HG02759 (cell line): ENCODE data around the gene KRT84.

Source experiments
- ATAC-seq: cut with Tn5 transposase; IDR thresholded peaks from one replicate; pipeline ENCODE4 v1.9.1; 2021; ENCODE audit warnings: mild to moderate bottlenecking, moderate library complexity; ENCODE audit not compliant: unreplicated experiment

Gene KRT84

GRCh38 chr12:52389313-52390207 lies 4.1 kb upstream of the KRT84 start:
- no peak for ATAC-seq

- no peak for ATAC-seq
Observed at GRCh38 chr12:52387859-52388258, 2.4 kb upstream of the KRT84 start.

GRCh38 chr12:52383331-52383730 lies 2.1 kb downstream of the KRT84 start:
- no peak for ATAC-seq

- ATAC-seq = no peak
Observed at GRCh38 chr12:52382854-52383253, 2.6 kb downstream of the KRT84 start.

DNA sequence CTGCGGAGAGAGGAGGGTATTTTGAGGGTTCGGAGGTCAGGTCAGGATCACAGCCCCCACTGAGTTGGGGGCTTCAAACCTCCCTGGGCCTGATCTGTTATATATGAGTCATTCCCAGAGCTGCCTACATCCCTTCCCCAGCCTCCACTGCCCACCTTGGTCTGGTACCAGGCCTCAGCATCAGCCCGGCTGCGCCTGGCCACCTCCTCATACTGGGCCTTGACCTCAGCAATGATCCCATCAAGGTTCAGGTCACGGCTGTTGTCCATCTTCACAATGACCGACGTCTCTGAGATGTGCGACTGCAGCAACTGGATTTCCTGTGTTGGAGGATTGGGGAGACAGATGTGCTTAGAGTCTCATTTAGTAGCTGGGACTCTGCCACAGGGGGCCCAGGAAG lies 4.2 kb downstream of the KRT84 start:
- ATAC-seq = no peak

DNA sequence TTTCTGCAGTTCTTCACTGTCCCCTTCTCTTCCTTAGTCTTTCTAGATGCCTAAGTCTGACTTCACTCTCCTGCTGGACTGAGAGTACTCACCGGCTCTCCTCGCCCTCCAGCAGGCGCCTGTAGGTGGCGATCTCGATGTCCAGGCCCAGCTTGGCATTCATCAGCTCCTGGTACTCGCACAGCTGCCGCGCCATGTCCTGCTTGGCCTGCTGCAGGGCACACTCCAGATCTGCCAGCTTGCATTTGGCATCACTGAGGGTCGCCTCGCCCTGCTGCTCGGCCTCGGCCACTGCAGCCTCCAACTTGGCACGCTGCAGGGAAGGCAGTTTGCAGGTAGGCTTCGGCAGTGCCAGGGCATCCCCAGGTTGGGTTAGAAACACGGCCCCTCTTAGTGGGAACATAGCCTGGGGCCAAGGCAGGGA lies 5.2 kb downstream of the KRT84 start:
- ATAC-seq = no peak

- no peak for ATAC-seq
Observed at GRCh38 chr12:52379536-52379935, 5.9 kb downstream of the KRT84 start.

GRCh38 chr12:52378091-52378490 lies 7.4 kb downstream of the KRT84 start:
- ATAC-seq = no peak

DNA sequence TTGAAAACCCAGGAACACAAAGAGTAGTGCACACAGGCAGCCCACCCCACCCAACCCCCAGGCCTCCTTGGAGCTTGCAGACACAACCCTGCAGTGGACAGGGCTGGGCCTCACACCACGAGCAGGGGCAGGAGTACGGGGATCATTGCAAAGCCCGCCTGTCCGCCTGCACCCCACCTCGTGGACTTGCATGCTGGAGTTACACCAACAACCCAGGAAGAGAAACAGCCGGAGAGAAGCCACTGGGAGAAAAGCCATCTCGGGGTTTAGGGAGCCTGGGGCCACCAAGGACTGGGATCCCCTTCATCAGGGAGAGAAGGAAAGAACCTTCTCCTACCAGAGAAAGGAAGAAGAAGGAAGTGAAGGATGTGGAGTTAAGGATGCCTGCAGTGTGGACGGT lies 8.2 kb downstream of the KRT84 start:
- no peak for ATAC-seq

- no peak for ATAC-seq
Observed at GRCh38 chr12:52372216-52373154, 13.0 kb downstream of the KRT84 start.

DNA sequence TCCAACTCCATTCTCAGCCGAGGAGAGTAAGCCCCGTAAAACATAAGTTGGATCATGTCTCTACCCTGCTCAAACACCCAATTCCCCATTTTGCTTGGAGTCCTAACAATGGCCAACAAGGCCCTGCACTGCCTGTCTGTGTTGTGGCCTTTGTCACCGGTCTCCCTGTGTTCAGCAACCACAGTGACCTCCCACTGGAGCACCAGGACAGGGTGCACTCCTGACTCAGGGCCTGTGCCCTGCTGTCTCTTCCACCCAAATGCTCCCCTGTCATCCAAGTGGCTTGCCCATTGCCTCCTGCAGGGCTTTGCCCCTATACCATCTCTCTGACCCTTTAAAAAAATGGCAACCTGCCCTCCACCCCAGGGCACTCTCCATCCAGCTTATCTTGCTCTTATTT lies 13.7 kb downstream of the KRT84 start:
- no peak for ATAC-seq

DNA sequence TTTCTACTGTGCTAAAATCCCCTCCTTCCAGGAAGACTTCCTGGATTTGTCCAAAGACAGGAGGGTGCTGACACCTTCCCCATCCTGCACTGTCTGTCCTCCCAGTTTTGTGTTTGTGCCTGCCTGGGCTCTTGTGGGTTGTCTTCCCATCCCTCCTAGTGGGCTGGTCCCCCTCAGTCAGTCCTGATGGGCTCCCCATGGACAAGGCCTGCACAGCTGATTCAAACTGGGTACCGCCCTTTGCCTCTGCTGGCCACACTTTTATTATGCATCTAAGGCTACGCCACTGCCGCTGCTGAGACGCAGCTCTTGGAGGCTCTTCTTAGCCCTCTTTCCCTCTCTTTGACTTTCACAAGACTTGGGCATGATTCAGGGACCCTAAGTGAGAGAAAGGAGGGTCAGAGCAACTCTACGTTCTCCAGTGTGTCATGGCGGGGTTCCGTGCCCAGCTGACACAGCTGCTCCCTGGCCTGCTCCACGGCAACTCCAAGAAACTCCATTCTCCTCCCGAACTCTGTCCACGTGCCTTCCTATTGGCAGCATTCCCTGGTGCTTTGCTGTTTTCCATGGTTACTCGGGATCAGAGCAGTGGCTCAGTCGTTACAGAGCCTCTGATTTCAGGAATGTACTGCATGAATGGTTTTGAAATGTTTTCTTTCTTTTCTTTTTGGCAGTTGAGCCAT lies 14.4 kb downstream of the KRT84 start:
- ATAC-seq = no peak

DNA sequence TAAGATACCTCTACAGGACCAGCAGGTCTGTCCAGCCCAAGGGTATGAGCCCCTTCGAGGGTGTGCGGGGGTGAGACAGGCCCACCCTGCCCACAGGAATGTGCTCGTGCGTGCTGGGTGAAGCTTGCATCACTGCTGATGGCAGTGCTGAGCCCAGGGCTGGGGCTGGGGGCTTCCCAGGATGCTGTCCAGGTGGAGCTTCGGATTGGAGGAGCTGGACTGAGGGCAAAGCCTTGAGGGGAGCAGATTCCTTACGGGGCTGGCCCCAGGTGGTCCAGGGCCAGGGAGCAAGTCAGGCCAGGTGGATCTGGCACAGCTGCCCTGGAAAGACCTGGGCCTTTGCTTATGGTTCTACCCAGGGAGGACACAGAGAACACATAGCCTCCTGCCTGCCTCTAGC lies 15.6 kb downstream of the KRT84 start:
- ATAC-seq = no peak

DNA sequence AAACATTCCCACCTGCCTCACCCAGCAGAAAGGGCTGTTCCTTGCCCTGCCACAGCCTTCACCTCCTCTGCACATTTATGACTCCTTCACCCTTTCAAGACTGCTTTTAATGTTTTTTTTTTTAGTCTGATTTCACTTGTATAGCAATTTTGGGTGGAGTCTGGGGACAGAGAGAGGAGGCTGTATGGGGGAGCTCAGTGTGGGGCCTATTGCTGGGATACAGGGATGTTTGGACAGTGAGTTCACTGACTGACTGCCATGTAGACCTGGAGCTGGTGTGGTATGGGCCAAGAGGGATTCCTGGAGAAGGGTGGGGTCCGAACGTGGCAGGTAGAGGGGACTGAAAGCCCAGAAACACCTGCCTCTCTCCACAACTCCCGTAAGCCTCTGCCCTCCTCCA lies 16.2 kb downstream of the KRT84 start:
- ATAC-seq = no peak

GRCh38 chr12:52368508-52368907 lies 16.9 kb downstream of the KRT84 start:
- ATAC-seq = no peak

GRCh38 chr12:52367876-52368275 lies 17.6 kb downstream of the KRT84 start:
- ATAC-seq = no peak

DNA sequence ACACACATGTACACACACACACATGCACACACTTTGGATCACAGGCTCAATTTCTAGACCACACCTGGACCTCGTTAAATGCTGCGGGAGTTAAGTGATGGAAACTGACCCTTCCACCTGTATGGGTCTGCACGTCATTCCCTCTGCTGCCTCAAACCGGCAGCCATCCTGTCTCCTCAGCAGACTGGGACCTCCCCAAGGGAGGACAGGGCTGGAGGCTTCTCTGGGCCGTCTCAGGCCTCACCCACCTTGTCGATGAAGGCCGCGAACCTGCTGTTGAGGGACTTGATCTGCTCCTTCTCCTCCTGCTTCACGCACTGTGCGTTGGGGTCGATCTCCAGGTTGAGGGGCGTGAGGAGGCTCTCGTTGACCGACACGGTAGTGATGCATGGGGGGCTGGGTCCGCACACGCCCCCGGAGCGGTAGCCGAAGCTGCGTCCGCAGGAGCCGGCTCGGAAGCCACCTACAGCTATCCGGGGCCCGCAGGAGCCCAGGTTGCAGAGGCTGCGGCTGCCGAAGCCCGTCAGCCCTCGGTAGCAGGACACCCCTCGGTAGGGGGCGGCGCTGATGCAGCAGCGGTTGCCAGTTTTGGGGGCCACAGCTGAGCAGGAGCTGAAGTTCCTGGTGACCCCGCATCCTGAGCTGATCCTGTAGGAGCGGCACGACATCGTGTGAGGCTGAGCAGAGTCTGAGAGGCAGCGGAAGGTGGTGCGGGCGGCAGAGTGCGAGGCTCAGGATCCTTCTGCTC lies 18.5 kb downstream of the KRT84 start, which contains the start of gene KRT85:
KRT85 (minus strand) TSS at position 744 of the 748 bp plus-strand sequence; CDS start at position 668, 76 bp downstream.
- ATAC-seq = no peak

DNA sequence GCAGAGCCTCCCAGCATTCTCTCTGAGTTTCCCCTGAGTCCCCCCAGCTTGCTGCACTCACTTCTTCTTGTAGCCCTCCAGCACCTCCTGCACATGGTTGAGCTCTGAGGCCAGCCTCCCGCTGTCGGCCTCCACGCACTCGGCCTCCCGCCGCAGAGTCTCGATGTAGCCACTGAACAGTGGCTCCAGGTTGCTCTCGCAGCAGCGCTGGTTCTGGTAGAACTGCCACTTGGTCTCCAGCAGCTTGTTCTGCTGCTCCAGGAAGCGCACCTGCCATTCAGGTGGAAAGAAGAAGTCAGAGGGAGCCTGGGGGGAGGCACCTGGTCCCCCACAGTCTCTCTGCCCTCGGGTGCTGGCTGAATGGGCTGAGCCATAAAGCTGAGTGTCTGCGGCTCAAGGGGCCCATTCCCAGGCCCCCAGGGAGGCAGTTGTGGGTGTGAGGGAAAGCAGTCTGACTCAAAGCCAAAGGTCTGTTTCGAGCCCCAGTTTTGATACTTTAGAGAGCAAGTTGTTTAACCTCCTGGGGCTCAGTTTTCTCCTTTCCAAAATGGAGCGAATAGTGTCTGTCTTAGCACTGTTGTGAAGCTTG lies 20.5 kb downstream of the KRT84 start:
- ATAC-seq = no peak

GRCh38 chr12:52364061-52364460 lies 21.4 kb downstream of the KRT84 start:
- ATAC-seq = no peak

- no peak for ATAC-seq
Observed at GRCh38 chr12:52363111-52363679, 22.3 kb downstream of the KRT84 start.
